WERI-Rb-1 (cell line): ENCODE measurements around the gene STOM.

Experiments
- DNase-seq: peaks from one replicate; pipeline ENCODE4 v3.0.0-alpha.2; 2020
- H3K27ac ChIP-seq: fragments of 250-450 bp; sonication (Bioruptor Pico); 2 replicates; pipeline ENCODE4 v1.5.1; 2020; ENCODE audit warnings: mild to moderate bottlenecking, moderate library complexity
- H3K27me3 ChIP-seq: fragments of 250-450 bp; sonication (Bioruptor Pico); 2 replicates; pipeline ENCODE4 v1.5.1; 2021; ENCODE audit warnings: mild to moderate bottlenecking, low read depth, moderate library complexity; ENCODE audit not compliant: insufficient read depth, severe bottlenecking
- H3K36me3 ChIP-seq: fragments of 250-450 bp; sonication (Bioruptor Pico); 2 replicates; pipeline ENCODE4 v1.5.1; 2020; ENCODE audit warnings: mild to moderate bottlenecking, moderate library complexity
- H3K4me3 ChIP-seq: 2 replicates; pipeline ENCODE4 v1.5.1; 2011; ENCODE audit warnings: low read depth, mild to moderate bottlenecking, control low read depth, low read length
- H3K9me3 ChIP-seq: fragments of 250-450 bp; sonication (Bioruptor Pico); 2 replicates; pipeline ENCODE4 v1.5.1; 2021; ENCODE audit warnings: mild to moderate bottlenecking, moderate library complexity; ENCODE audit not compliant: severe bottlenecking
- TF ChIP-seq, protein P1 (sequence below): IDR thresholded peaks from 2 replicates; pipeline ENCODE4 v1.5.1; 2011; ENCODE audit warnings: low read depth, mild to moderate bottlenecking, control low read depth, inconsistent platforms, low read length

STOM gene

DNA sequence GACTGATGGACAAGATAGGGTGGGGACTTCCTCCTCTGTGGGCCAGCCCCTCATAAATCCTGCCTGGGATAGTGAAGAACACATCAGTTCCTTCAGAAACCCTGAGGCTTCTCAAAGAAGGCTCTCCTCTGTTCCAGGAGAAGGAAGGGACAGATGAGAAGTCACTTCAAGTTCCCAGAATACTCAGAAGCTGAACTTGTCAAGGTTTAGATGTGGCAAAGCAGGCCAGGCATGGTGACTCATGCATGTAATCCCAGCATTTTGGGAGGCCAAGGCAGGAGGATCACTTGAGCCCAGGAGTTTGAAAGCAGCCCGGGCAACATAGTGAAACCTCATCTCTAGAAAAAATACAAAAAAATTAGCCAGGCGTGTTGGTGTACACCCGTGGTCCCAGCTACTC, 38.5 kb downstream of the STOM start:
- H3K9me3 ChIP-seq = no peaks in the 10 kb centered on the region
- no peaks in the 10 kb centered on the region; the same call in 1 of the 2 replicates for H3K36me3 ChIP-seq
- no peaks in the 10 kb centered on the region for H3K27me3 ChIP-seq
- no peak overlapping the region for H3K4me3 ChIP-seq
- H3K27ac ChIP-seq = no peak overlapping the region
- TF ChIP-seq, protein P1, sequence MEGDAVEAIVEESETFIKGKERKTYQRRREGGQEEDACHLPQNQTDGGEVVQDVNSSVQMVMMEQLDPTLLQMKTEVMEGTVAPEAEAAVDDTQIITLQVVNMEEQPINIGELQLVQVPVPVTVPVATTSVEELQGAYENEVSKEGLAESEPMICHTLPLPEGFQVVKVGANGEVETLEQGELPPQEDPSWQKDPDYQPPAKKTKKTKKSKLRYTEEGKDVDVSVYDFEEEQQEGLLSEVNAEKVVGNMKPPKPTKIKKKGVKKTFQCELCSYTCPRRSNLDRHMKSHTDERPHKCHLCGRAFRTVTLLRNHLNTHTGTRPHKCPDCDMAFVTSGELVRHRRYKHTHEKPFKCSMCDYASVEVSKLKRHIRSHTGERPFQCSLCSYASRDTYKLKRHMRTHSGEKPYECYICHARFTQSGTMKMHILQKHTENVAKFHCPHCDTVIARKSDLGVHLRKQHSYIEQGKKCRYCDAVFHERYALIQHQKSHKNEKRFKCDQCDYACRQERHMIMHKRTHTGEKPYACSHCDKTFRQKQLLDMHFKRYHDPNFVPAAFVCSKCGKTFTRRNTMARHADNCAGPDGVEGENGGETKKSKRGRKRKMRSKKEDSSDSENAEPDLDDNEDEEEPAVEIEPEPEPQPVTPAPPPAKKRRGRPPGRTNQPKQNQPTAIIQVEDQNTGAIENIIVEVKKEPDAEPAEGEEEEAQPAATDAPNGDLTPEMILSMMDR = no peak
- DNase-seq = no peak

GRCh38 chr9:121328876-121329681, 41.0 kb downstream of the STOM start:
- Histone ChIP-seq H3K36me3 (peaks cover 3% of the 10 kb centered on the region), H3K27me3 (no peaks in the 10 kb centered on the region), H3K4me3 (no peak overlapping the region), H3K27ac (no peak overlapping the region), H3K9me3 (no peaks in the 10 kb centered on the region)
- TF ChIP-seq, protein P1 = no peak
- DNase-seq = no peak

DNA sequence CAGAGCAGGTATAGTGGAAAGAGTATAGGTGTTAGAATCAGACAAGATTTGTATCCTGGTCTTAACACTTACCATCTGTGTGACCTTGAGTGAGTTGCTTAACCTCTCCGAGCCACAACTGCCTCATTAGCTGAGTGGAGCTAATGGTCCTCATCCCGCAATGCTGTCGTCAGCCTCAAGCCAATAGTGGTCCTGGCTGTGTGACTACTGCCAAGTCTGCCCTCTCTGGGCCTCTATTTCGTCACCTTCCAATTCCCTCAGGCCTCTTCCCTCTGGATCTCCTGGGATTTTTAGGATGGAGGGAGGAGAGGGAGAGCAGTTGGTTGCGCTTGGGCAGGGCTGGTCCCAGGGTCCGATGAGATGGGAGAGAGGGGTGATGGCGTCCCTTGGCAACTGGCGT, 41.6 kb downstream of the STOM start:
- TF ChIP-seq, protein P1 = no peak
- Histone ChIP-seq H3K4me3 (no peak overlapping the region), H3K27me3 (no peaks in the 10 kb centered on the region), H3K36me3 (peaks cover 3% of the 10 kb centered on the region), H3K27ac (no peak overlapping the region), H3K9me3 (no peaks in the 10 kb centered on the region)
- no peak for DNase-seq

DNA sequence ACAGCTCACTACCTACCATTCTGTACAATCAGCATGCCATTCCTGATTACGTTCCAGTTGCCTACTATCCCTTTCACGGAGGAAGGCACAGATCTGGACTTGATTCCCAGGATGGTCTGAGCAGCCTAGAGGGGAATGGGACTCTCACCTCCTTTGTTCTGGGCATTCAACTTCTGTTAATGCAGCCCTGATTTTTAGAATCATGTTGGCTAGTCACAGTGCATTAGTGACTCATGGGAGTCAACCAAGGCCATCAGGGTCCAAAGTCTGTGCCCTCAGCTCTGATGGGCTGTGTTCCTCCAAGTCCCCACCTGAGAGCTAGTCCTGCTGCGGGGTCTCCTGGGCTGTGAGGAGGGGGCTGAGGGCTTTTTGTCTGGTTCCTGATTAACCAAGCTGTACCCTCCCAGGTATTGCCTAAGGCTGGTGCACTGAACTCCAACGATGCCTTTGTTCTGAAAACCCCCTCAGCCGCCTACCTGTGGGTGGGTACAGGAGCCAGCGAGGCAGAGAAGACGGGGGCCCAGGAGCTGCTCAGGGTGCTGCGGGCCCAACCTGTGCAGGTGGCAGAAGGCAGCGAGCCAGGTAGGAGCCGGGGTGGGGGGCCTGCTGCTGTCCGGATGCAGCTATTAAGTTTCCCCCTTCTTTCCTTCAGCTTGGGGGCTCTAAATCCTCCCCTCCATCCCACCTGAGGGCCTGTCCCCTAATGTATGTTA, 43.0 kb downstream of the STOM start:
- DNase-seq = no peak
- no peaks in the 10 kb centered on the region for H3K27me3 ChIP-seq
- TF ChIP-seq, protein P1 = no peak
- H3K4me3 ChIP-seq = no peak overlapping the region
- H3K36me3 ChIP-seq = peaks cover 3% of the 10 kb centered on the region
- no peak overlapping the region for H3K27ac ChIP-seq
- no peaks in the 10 kb centered on the region for H3K9me3 ChIP-seq

- Histone ChIP-seq H3K27ac (no peak overlapping the region), H3K4me3 (no peak overlapping the region), H3K27me3 (no peaks in the 10 kb centered on the region), H3K9me3 (no peaks in the 10 kb centered on the region), H3K36me3 (peaks cover 3% of the 10 kb centered on the region)
- TF ChIP-seq, protein P1 = no peak
- no peak for DNase-seq
Observed at GRCh38 chr9:121326130-121326838, 43.8 kb downstream of the STOM start.
